ENCODE results near the gene EIF4A3.

Gene EIF4A3

DNA sequence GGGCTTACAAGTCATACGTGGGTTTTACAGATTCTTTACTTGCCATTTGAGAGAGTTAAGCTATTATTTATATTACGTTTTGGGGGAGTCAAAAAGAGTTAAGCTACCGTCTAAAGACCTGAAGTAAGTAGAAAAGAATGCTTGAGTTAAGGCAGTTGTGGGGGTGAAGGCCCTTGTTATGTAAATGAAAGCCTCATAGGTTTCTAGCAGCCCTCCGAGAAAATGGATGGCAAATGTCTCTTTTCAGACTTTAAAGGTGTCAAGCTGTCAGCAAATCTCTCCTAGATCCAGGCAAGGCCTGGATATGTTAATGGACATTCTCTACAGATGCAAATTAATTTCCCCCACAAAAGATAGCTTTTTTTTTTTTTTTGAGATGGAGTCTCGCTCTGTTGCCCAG, 7.2 kb upstream of the EIF4A3 start:
- no peak for TF ChIP-seq EZH2phosphoT487 (IDR thresholded peaks at IDR 0.05; ENCODE audit: borderline replicate concordance)
- TF ChIP-seq, protein P1, sequence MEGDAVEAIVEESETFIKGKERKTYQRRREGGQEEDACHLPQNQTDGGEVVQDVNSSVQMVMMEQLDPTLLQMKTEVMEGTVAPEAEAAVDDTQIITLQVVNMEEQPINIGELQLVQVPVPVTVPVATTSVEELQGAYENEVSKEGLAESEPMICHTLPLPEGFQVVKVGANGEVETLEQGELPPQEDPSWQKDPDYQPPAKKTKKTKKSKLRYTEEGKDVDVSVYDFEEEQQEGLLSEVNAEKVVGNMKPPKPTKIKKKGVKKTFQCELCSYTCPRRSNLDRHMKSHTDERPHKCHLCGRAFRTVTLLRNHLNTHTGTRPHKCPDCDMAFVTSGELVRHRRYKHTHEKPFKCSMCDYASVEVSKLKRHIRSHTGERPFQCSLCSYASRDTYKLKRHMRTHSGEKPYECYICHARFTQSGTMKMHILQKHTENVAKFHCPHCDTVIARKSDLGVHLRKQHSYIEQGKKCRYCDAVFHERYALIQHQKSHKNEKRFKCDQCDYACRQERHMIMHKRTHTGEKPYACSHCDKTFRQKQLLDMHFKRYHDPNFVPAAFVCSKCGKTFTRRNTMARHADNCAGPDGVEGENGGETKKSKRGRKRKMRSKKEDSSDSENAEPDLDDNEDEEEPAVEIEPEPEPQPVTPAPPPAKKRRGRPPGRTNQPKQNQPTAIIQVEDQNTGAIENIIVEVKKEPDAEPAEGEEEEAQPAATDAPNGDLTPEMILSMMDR (conservative IDR thresholded peaks at IDR 0.05; ENCODE audit: low read length) = no peak
- H3K36me3 ChIP-seq (ENCODE audit: insufficient read depth, low read length) = no peaks in the 10 kb centered on the region
- no peaks in the 10 kb centered on the region for H4K20me1 ChIP-seq (ENCODE audit: insufficient read depth, low read length, poor library complexity, severe bottlenecking)
- no peak overlapping the region for H2AFZ ChIP-seq (ENCODE audit: low read length)
- H3K4me2 ChIP-seq (ENCODE audit: low read depth, low read length, poor library complexity, severe bottlenecking) = no peak overlapping the region
- peaks cover 13% of the 10 kb centered on the region for H3K4me1 ChIP-seq (ENCODE audit: insufficient read depth, low read length, poor library complexity, severe bottlenecking)
- no peaks in the 10 kb centered on the region for H3K27me3 ChIP-seq (ENCODE audit: insufficient read depth, low read length, poor library complexity, severe bottlenecking)
- H3F3A ChIP-seq (ENCODE audit: low read depth) = no peaks in the 10 kb centered on the region
- no peak overlapping the region for H3K9ac ChIP-seq (ENCODE audit: low read depth, low read length, poor library complexity, severe bottlenecking)
- H3K79me2 ChIP-seq (ENCODE audit: insufficient read depth, low read length) = 0 out of 2 replicates have a peak, but pooled peaks cover under 1% of the 10 kb centered on the region
- no peak overlapping the region for H3K4me3 ChIP-seq (ENCODE audit: low read length, poor library complexity, severe bottlenecking)
- no peaks in the 10 kb centered on the region for H3K9me2 ChIP-seq (replicated peaks; ENCODE audit: low read depth, low read length)
- H3K9me3 ChIP-seq (ENCODE audit: insufficient read depth, low read depth, low read length) = 0 out of 2 replicates have a peak, but pooled peaks cover 2% of the 10 kb centered on the region

DNA sequence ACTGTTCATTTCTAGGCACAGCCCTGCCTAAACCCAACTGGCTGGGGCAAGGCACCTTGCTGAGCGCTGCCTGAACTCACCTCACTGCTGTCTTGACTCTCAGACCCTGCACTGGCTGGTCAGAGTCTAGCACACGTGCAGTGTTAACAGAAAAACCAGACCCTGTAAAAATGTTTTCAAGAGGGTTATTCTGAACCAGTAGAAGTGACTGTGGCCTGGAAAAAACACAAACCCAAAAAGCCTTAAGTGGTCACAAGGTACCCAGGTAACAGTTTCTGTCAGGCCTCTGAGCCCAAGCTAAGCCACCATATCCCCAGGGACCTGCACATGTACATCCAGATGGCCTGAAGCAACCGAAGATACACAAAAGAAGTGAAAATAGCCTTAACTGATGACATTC, 6.1 kb upstream of the EIF4A3 start:
- H3K4me3 ChIP-seq (ENCODE audit: low read length, poor library complexity, severe bottlenecking) = no peak overlapping the region
- TF ChIP-seq, protein P1 (conservative IDR thresholded peaks at IDR 0.05; ENCODE audit: low read length) = no peak
- no peak for TF ChIP-seq EZH2phosphoT487 (IDR thresholded peaks at IDR 0.05; ENCODE audit: borderline replicate concordance)
- H3K4me2 ChIP-seq (ENCODE audit: low read depth, low read length, poor library complexity, severe bottlenecking) = no peak overlapping the region

DNA sequence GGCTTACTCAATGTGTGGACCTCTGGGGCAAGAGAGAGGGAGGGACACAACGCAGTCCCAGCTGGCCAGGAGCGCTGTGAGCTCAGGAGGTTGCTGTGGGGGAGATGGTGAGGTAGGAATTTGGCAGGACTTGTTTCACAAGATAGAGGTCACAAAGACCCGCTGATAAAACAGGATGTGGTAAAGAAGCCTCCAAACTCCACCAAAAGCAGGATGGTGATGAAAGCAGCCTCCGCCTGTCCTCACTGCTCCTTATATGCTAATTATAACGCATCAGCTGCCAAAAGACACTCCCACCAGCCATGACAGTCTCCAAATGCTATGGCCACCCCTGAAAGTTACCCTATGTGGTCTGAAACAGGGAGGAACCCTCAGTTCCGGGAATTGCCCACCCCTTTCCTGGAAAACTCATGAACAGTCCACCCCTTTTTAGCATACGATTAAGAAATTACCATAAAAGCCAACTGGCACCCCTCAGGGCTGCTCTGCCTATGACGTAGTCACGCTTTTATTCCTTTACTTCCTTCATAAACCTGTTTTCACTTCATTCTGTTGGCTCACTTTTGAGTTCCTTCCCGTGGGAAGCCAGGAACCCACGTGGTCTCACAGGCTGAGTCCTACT, 5.3 kb upstream of the EIF4A3 start:
- Histone ChIP-seq H3K79me2 (ENCODE audit: insufficient read depth, low read length) (peaks cover 16% of the 10 kb centered on the region), H3K36me3 (ENCODE audit: insufficient read depth, low read length) (no peaks in the 10 kb centered on the region), H3K9me3 (ENCODE audit: insufficient read depth, low read depth, low read length) (0 out of 2 replicates have a peak, but pooled peaks cover 2% of the 10 kb centered on the region), H3K4me2 (ENCODE audit: low read depth, low read length, poor library complexity, severe bottlenecking) (no peak overlapping the region), H2AFZ (ENCODE audit: low read length) (no peak overlapping the region), H3K4me1 (ENCODE audit: insufficient read depth, low read length, poor library complexity, severe bottlenecking) (peaks cover 14% of the 10 kb centered on the region), H3K9ac (ENCODE audit: low read depth, low read length, poor library complexity, severe bottlenecking) (no peak overlapping the region), H3F3A (ENCODE audit: low read depth) (no peaks in the 10 kb centered on the region), H3K9me2 (replicated peaks; ENCODE audit: low read depth, low read length) (no peaks in the 10 kb centered on the region), H3K4me3 (ENCODE audit: low read length, poor library complexity, severe bottlenecking) (no peak overlapping the region), H3K27me3 (ENCODE audit: insufficient read depth, low read length, poor library complexity, severe bottlenecking) (no peaks in the 10 kb centered on the region), H4K20me1 (ENCODE audit: insufficient read depth, low read length, poor library complexity, severe bottlenecking) (no peaks in the 10 kb centered on the region)
- TF ChIP-seq, protein P1 (conservative IDR thresholded peaks at IDR 0.05; ENCODE audit: low read length) = no peak
- TF ChIP-seq EZH2phosphoT487 (IDR thresholded peaks at IDR 0.05; ENCODE audit: borderline replicate concordance) = no peak

More for the DNA sequence above, 6.1 kb upstream of the EIF4A3 start:
- peaks cover 8% of the 10 kb centered on the region for H3K79me2 ChIP-seq (ENCODE audit: insufficient read depth, low read length)
- H4K20me1 ChIP-seq (ENCODE audit: insufficient read depth, low read length, poor library complexity, severe bottlenecking) = no peaks in the 10 kb centered on the region
- no peaks in the 10 kb centered on the region for H3K36me3 ChIP-seq (ENCODE audit: insufficient read depth, low read length)
- H3K27me3 ChIP-seq (ENCODE audit: insufficient read depth, low read length, poor library complexity, severe bottlenecking) = no peaks in the 10 kb centered on the region
- peaks cover 14% of the 10 kb centered on the region for H3K4me1 ChIP-seq (ENCODE audit: insufficient read depth, low read length, poor library complexity, severe bottlenecking)
- 0 out of 2 replicates have a peak, but pooled peaks cover 2% of the 10 kb centered on the region for H3K9me3 ChIP-seq (ENCODE audit: insufficient read depth, low read depth, low read length)
- no peak overlapping the region for H2AFZ ChIP-seq (ENCODE audit: low read length)
- H3K9me2 ChIP-seq (replicated peaks; ENCODE audit: low read depth, low read length) = no peaks in the 10 kb centered on the region
- H3K9ac ChIP-seq (ENCODE audit: low read depth, low read length, poor library complexity, severe bottlenecking) = no peak overlapping the region
- H3F3A ChIP-seq (ENCODE audit: low read depth) = no peaks in the 10 kb centered on the region
